ENCODE measurements around the gene APOL2.
"Not testable (repeated sequence)": the region's sequence is repeated elsewhere in the genome, so short reads cannot be mapped to it uniquely, and the experiment has no call there.

APOL2 gene

DNA sequence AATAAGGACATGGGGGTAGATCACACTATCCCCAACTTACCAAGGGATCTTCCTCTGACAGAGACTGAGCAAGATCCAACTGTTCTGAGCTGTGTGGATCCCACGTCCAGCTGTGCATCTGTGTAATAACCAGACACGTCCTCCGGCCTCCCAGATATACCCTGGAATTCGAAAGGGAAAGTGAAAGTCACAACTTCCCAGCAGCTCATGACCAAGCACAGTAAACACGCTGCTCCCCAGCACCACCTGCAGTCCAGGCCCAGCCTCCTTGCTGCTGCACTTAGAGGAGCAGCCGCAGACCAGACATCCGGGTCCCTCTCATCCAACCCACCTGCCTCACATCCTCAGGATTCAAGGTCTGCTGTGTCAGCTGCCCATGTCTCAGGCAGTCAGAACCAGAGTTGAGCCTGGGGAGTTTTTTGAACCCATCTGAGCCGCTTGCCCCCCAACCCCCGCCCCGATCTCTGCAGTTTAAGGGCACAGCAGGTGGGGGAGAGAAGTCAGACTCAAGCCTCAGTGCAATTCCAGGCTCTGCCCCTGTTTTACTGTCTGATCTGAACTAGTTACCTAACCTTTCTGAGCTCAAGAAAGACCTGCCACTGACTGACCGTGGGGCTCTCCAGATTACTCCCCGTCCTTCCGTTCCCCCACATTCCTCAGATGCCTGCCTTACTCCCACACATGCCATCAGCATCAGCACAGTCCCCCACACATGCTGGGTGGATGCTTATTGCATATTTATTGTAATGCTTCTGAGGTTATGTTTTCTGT, at the start of gene APOL2:
Gene APOL2 (minus strand): TSS at position 127 of the 771 bp plus-strand sequence. CDS start 6,365 bp downstream, outside the sequence.
- DNase-seq (ENCODE audit: low read depth): peak; percentile 77

- no peak for DNase-seq (ENCODE audit: low read depth)
Observed at GRCh38 chr22:36288571-36289405, 49.5 kb upstream of the APOL2 start.

GRCh38 chr22:36287881-36288515, 48.7 kb upstream of the APOL2 start:
- DNase-seq (ENCODE audit: low read depth): no peak

- DNase-seq (ENCODE audit: low read depth): peak; percentile 43
Observed at GRCh38 chr22:36286096-36286957, 47.0 kb upstream of the APOL2 start.

- DNase-seq (ENCODE audit: low read depth): no peak
Observed at GRCh38 chr22:36285545-36285944, 46.2 kb upstream of the APOL2 start.

- no peak for DNase-seq (ENCODE audit: low read depth)
Observed at GRCh38 chr22:36285017-36285416, 45.7 kb upstream of the APOL2 start.

DNA sequence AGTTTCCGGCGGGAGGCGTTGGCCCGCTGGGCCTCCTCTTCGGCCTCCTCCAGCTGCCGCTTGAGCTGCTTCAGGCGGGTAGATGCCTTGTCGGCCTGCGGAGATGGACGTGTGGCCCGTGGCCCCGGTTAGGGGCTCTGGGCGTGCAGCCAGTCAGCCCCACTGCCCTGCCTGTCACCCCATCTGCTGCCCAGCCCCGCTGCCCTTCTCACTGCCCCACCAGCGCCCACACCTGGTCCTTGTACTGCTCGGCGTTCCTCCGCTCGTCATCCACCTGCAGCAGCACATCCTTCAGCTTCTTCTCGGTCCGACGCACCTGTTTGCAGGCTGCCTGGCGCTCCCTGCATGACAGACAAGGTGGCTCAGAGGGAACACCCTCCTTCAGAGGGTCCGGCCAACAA, 44.8 kb upstream of the APOL2 start:
- no peak for DNase-seq (ENCODE audit: low read depth)

- DNase-seq (ENCODE audit: low read depth): no peak
Observed at GRCh38 chr22:36282328-36282831, 43.1 kb upstream of the APOL2 start.

DNA sequence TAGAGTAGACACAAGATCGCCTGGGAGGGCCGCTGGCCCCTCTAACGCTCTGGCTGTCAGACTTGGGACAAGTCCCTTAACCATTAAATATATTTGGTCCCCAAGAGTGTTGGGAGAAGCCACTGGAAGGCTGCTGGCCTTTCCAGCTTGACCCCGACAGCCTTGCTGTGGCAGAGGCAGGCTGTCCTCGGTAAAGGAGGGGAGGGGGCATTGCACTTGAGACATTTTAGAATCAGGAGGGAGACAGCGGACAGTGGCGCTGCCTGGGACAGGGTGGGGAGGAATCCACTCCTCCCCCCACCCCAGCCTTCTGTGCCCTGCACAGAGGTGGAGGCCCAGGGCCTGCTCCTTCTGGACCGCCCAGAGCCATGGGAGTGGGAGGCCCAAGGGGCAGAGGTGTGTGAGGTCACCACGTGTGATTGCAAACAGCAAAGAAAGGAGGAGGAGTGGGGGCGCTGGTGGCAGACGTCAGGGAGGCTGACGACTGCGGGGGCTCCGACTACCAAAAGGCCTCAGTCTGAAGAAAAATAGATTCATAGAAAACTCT, 42.5 kb upstream of the APOL2 start:
- DNase-seq (ENCODE audit: low read depth): no peak

DNA sequence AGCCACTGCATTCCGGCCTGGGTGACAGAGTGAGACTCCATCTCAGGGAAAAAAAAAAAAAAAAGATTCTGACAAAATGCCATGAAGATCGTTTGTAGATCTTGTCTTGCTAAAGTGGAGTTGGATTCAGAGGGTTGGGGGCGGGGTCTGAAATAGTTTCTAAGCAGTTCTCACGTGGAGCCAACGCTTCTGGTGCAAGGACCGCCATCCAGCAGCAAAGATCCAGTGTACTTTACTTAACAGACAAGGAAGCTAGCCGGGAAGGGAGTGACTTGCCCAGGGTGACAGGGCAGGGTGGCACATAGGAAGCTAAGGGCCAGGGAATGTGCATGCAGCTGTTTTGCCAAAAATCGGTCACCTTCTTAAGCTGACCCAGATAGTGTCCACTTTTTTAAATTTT, 41.1 kb upstream of the APOL2 start:
- DNase-seq (ENCODE audit: low read depth): no peak

DNA sequence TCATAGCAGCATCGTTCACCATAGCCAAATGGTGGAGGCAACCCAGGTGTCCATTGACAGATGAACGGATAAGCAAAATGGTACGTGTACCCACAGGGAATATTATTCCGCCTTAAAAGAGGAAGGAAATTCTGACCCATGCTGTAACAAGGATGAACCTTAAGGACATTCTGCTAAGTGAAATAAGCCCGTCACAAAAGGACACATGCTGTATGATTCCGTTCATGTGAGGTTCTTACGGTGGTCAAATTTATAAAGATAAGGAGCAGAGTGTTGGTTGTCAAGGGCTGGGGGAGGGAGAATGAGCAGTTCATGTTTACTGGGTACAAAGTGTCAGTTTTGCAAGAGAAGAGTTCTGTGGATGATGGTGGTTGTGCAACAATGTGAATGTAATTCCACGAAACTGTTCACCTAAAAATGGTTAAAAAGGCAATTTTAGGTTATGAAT, 39.9 kb upstream of the APOL2 start:
- DNase-seq (ENCODE audit: low read depth): no peak

GRCh38 chr22:36277482-36278291, 38.4 kb upstream of the APOL2 start:
- DNase-seq (ENCODE audit: low read depth): peak; percentile 55

DNA sequence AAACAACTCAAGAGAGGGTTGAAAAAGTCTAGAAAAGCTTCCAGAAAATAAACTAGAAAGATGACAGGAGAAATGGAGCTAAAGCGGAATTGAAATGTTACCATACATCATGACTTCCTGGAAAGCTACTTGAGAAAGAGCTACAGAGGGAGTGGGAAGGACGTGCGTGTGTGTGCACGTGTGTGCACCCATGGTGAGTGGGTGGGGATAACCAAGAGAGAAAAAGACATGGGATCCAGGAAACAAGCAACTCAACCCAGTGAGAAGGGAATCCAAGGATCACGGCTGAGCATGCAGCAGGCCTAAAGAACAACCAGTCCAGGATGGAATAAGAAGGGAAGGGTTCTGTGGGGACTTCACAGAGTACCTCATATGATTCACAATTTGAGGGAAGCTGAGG, 35.2 kb upstream of the APOL2 start:
- DNase-seq (ENCODE audit: low read depth): no peak

DNA sequence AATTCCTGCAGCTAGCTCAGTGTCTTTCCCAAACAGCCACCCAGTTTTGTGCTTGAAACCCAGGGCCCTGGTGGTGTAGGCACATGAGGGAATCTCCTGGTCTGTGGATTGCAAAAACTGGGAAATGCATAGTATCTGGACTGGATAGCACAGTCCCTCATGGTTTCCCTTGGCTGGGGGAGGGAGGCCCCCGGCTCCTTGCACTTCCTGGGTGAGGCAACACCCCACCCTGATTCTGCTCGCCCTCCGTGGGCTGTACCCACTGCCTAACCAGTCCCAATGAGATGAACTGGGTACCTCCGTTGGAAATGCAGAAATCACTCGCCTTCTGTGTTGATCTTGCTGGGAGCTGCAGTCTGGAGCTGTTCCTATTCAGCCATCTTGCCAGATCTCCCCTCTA, 32.6 kb upstream of the APOL2 start:
- not testable (repeated sequence) for DNase-seq (ENCODE audit: low read depth)

DNA sequence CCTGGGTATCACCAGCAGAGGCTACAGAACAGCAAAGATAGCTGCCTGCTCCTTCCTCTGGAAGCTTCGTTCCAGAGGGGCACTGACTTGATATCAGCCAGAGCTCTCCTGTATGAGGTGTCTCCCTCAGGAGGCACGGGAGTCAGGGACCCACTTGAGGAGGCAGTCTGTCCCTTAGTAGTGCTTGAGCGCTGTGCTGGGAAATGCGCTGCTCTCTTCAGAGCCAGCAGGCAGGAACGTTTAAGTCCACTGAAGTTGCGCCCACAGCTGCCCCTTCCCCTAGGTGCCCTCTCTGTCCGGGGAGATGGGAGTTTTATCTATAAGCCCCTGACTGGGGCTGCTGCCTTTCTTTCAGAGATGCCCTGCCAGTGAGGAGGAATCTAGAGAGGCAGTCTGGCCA, 31.9 kb upstream of the APOL2 start:
- not testable (repeated sequence) for DNase-seq (ENCODE audit: low read depth)

GRCh38 chr22:36267896-36268485, 28.7 kb upstream of the APOL2 start:
- no peak for DNase-seq (ENCODE audit: low read depth)

GRCh38 chr22:36267058-36267457, 27.7 kb upstream of the APOL2 start:
- DNase-seq (ENCODE audit: low read depth): no peak

DNA sequence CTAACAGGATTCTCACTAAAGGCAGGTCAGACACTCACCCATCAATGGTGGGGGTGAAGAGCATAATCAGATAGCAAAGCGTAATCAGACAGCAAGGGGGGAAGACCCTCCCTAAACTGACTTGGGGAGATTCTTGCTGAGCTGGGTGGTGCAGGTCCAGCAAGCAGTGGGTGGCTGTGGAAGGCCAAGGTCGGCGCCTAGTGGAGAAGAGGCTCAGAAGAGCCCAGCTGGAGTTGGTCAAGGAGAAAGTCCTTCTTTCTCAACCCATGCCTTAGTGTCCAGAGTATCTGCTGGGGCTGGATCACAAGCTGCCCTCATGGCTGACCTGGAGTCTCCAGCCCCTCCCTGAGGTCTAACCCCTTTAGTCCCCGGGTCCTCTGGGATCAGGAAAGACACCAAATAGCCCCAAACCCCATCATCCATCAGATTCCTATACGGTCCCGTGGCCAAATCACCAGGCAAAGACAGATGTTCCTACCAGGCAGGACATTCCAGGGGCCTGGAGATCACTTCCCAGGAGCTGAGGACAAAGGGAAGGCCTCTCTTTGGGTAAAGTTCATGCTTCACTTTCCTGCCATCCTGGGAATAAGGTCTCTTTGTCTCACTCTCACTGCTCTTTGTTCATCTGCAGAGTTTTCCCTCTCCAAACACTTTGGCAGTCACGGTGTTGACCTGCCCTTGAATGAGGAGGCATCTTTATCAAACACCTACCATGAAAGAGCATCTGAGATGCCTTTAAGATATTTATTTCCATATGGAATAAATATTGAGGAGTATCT, 24.7 kb upstream of the APOL2 start:
- not testable (repeated sequence) for DNase-seq (ENCODE audit: low read depth)

- DNase-seq (ENCODE audit: low read depth): not testable (repeated sequence)
Observed at GRCh38 chr22:36263216-36263673, 23.9 kb upstream of the APOL2 start.

Measured in activated gamma-delta T cell treated with anti-CD3 and anti-CD28 coated beads, Interleukin-2, amount 50 U/mL, for 16 hours (primary cell).